ENCODE measurements around the gene AVPR2.

AVPR2 gene

GRCh38 chrX:153903991-153904957 is at the start of gene AVPR2:
Gene AVPR2 (plus strand): TSS chrX:153904673. CDS start chrX:153905146, 473 bp downstream.
- H3K4me3 ChIP-seq (ENCODE audit: low read depth, low read length) = no peak within 1 kb of the TSS
- TF ChIP-seq, protein P1, sequence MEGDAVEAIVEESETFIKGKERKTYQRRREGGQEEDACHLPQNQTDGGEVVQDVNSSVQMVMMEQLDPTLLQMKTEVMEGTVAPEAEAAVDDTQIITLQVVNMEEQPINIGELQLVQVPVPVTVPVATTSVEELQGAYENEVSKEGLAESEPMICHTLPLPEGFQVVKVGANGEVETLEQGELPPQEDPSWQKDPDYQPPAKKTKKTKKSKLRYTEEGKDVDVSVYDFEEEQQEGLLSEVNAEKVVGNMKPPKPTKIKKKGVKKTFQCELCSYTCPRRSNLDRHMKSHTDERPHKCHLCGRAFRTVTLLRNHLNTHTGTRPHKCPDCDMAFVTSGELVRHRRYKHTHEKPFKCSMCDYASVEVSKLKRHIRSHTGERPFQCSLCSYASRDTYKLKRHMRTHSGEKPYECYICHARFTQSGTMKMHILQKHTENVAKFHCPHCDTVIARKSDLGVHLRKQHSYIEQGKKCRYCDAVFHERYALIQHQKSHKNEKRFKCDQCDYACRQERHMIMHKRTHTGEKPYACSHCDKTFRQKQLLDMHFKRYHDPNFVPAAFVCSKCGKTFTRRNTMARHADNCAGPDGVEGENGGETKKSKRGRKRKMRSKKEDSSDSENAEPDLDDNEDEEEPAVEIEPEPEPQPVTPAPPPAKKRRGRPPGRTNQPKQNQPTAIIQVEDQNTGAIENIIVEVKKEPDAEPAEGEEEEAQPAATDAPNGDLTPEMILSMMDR (IDR thresholded peaks at IDR 0.05; ENCODE audit: borderline replicate concordance, insufficient read depth, low read depth, low read length) = no peak

DNA sequence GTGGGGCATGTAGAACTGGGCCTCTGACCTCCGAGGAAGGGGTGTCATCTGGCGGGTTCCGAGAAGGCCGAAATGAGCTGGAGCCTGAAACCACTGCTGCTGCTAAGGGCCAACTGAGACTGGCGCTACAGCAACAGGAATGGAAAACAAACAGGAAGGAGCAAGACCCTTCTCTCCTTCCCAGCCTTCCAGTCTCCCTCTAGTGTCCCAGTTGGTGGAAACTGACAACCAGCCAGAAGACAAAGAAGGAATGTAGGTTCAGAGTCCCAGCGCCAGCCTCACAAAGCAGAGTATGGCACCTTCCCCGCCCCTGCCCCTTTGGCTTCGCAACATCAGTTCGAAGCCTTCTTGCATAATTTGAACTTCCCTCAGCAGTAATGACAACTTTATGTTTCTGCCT is 49.8 kb upstream of the AVPR2 start:
- no peak overlapping the region for H3K4me3 ChIP-seq (ENCODE audit: low read depth, low read length)
- TF ChIP-seq, protein P1 (IDR thresholded peaks at IDR 0.05; ENCODE audit: borderline replicate concordance, insufficient read depth, low read depth, low read length) = no peak

- H3K4me3 ChIP-seq (ENCODE audit: low read depth, low read length) = no peak overlapping the region
- TF ChIP-seq, protein P1 (IDR thresholded peaks at IDR 0.05; ENCODE audit: borderline replicate concordance, insufficient read depth, low read depth, low read length) = no peak
Observed at GRCh38 chrX:153857348-153857903, 47.0 kb upstream of the AVPR2 start.

DNA sequence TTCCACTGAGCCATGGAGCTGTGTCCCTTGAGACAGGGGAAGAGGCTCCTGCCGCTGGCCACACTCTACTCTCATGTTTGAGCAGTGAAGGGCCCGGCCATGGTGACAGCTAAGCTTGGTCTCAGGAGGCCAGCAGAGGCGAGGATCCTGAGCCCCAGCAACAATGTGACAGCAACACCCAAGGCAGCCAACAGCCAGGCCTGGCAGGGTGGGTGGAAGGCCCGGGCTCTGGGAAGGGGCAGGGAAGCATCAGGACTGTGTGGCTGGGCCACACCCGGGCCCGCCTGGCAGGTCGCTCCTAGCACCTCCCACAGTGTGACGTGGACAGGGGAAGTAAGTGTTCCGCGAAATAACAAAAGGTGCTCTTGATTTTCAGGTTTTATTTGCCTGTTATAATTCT is 43.3 kb upstream of the AVPR2 start:
- H3K4me3 ChIP-seq (ENCODE audit: low read depth, low read length) = no peak overlapping the region
- TF ChIP-seq, protein P1 (IDR thresholded peaks at IDR 0.05; ENCODE audit: borderline replicate concordance, insufficient read depth, low read depth, low read length) = no peak

DNA sequence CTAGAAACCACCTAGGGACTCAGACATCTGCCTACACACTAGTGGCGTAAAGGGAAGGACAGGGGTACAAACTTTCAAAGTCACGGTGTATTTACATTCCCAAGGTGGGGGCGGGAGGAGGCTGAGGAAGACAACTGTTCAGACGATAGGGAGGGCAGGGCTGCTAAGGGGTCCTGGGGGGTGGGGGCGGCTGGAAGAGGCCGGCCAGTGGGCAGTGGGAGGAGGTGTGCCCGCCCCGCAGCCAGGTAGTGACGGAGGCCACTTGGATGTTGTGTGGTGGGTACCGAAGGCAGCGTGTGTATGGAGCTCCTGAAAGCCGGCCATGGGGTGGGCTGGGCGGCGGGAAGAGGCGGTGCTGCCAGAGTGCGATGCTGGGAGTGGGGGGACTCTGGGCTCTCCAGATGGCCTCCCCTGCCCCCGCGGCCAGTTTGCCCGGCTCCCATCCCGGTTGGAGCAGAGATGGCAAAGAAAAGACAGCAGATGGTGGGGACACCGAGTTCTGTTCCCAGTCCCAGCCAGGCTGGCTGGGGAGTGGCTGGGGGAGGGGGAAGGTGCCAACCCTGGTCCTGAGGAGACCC is 42.7 kb upstream of the AVPR2 start:
- TF ChIP-seq, protein P1 (IDR thresholded peaks at IDR 0.05; ENCODE audit: borderline replicate concordance, insufficient read depth, low read depth, low read length) = no peak
- H3K4me3 ChIP-seq (ENCODE audit: low read depth, low read length) = no peak overlapping the region

- no peak overlapping the region for H3K4me3 ChIP-seq (ENCODE audit: low read depth, low read length)
Observed at GRCh38 chrX:153862369-153863250, 41.9 kb upstream of the AVPR2 start.

More at GRCh38 chrX:153862369-153863250, 41.9 kb upstream of the AVPR2 start:
- TF ChIP-seq, protein P1 (IDR thresholded peaks at IDR 0.05; ENCODE audit: borderline replicate concordance, insufficient read depth, low read depth, low read length) = no peak

Measured in GM12875 (cell line).